Trophoblast cell (in vitro differentiated cells and primary cell): ENCODE results near the gene BCOR.

Experiments used
- DNase-seq, 2 donors: peaks; one replicate each; pipeline ENCODE4 v3.0.0-alpha.2; 2016
- H2AFZ ChIP-seq: 2 replicates; pipeline ENCODE4 v1.6.1; 2013; ENCODE audit warnings: low read length, moderate library complexity, mild to moderate bottlenecking; ENCODE audit not compliant: insufficient read depth, poor library complexity
- H2AK5ac ChIP-seq: 2 replicates; pipeline ENCODE4 v1.6.1; 2013; ENCODE audit warnings: mild to moderate bottlenecking, low read length
- H2BK120ac ChIP-seq: 2 replicates; pipeline ENCODE4 v1.6.1; 2013; ENCODE audit warnings: low read length, mild to moderate bottlenecking, moderate library complexity; ENCODE audit not compliant: insufficient read depth, poor library complexity
- H2BK12ac ChIP-seq: 2 replicates; pipeline ENCODE4 v1.6.1; 2013; ENCODE audit warnings: mild to moderate bottlenecking, low read length, moderate library complexity
- H2BK5ac ChIP-seq: 2 replicates; pipeline ENCODE4 v1.6.1; 2013; ENCODE audit warnings: low read length, low read depth, moderate library complexity, mild to moderate bottlenecking; ENCODE audit not compliant: poor library complexity
- H3K14ac ChIP-seq: 2 replicates; pipeline ENCODE4 v1.6.1; 2013; ENCODE audit warnings: mild to moderate bottlenecking, low read length
- H3K18ac ChIP-seq: 2 replicates; pipeline ENCODE4 v1.6.1; 2013; ENCODE audit warnings: mild to moderate bottlenecking, low read length
- H3K23ac ChIP-seq: 2 replicates; pipeline ENCODE4 v1.6.1; 2013; ENCODE audit warnings: low read length
- H3K27ac ChIP-seq: 2 replicates; pipeline ENCODE4 v1.5.1; 2013; ENCODE audit warnings: low read depth, mild to moderate bottlenecking, inconsistent platforms, low read length, moderate library complexity
- H3K27me3 ChIP-seq: 2 replicates; pipeline ENCODE4 v1.6.1; 2013; ENCODE audit warnings: inconsistent platforms, mild to moderate bottlenecking, low read length, moderate library complexity; ENCODE audit not compliant: insufficient read depth
- H3K36me3 ChIP-seq, 2 experiments: 1 replicate in 1 of 2; 2 replicates in 1 of 2; pipeline ENCODE4 v1.6.1; 2013; ENCODE audit warnings: low read length in 2 of 2, mild to moderate bottlenecking in 2 of 2, moderate library complexity in 1 of 2; ENCODE audit not compliant: insufficient read depth in 2 of 2, control insufficient read depth in 1 of 2
- H3K4ac ChIP-seq: 2 replicates; pipeline ENCODE4 v1.6.1; 2013; ENCODE audit warnings: low read depth, mild to moderate bottlenecking, low read length, moderate library complexity
- H3K4me1 ChIP-seq, 2 experiments: 1 replicate in 1 of 2; 2 replicates in 1 of 2; pipeline ENCODE4 v1.6.1; 2013; ENCODE audit warnings: low read length in 2 of 2, mild to moderate bottlenecking in 2 of 2, moderate library complexity in 1 of 2; ENCODE audit not compliant: insufficient read depth in 2 of 2, control insufficient read depth in 1 of 2
- H3K4me2 ChIP-seq: 2 replicates; pipeline ENCODE4 v1.6.1; 2013; ENCODE audit warnings: inconsistent platforms, mild to moderate bottlenecking, low read length, moderate library complexity
- H3K4me3 ChIP-seq: 2 replicates; pipeline ENCODE4 v1.5.1; 2013; ENCODE audit warnings: mild to moderate bottlenecking, low read depth, low read length, inconsistent platforms
- H3K79me1 ChIP-seq: one replicate; pipeline ENCODE4 v1.6.1; 2013; ENCODE audit warnings: low read length
- H3K79me2 ChIP-seq: 2 replicates; pipeline ENCODE4 v1.6.1; 2013; ENCODE audit warnings: low read length, mild to moderate bottlenecking; ENCODE audit not compliant: control insufficient read depth, insufficient read depth, poor library complexity
- H3K9ac ChIP-seq: 2 replicates; pipeline ENCODE4 v1.6.1; 2013; ENCODE audit warnings: mild to moderate bottlenecking, low read length
- H3K9me3 ChIP-seq: 2 replicates; pipeline ENCODE4 v1.6.1; 2013; ENCODE audit warnings: low read depth, mild to moderate bottlenecking, control low read depth, inconsistent platforms, low read length; ENCODE audit not compliant: insufficient read depth
- H4K12ac ChIP-seq: 2 replicates; pipeline ENCODE4 v1.6.1; 2013; ENCODE audit warnings: low read depth, mild to moderate bottlenecking, low read length, moderate library complexity
- H4K8ac ChIP-seq: 2 replicates; pipeline ENCODE4 v1.6.1; 2013; ENCODE audit warnings: low read depth, mild to moderate bottlenecking, low read length, moderate library complexity
- H4K91ac ChIP-seq: one replicate; pipeline ENCODE4 v1.6.1; 2013; ENCODE audit warnings: low read depth, mild to moderate bottlenecking, low read length, moderate library complexity
- WGBS: extraction: QIAGEN DNeasy Blood & Tissue Kit; methylation state at CpG from one replicate; pipeline ENCODE4 v1.1.7; 2013; ENCODE audit warnings: missing lambda C conversion rate; ENCODE audit not compliant: insufficient read length, insufficient coverage; ENCODE audit errors: extremely low coverage; 5-methylcytosine and 5-hydroxymethylcytosine counted together

BCOR gene

DNA sequence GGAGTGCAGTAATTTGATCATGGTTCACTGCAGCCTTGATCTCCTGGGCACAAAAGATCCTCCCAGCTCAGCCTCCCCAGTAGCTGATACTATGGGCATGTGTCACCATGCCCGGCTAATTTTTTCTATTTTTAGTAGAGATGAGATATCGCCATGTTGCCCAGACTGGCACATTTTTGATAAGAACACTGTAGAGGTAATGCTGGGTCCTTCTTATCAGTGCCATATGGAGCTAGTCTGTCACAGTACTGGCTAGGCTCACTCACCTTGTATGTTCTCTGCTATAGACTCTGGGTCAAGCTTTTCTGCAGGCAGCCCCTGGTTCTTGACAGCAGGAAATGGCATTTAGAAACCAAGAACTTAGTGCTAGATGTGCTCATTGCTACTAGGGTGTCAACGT is 53.9 kb downstream of the BCOR start:
- Histone ChIP-seq H3K14ac (no peak overlapping the region), H3K36me3 (peaks cover 5 to 7% of the 10 kb centered on the region in 2 experiments), H3K18ac (no peak overlapping the region), H3K4me1 (no peaks in the 10 kb centered on the region), H3K79me1 (no peaks in the 10 kb centered on the region), H4K12ac (no peak overlapping the region), H2AFZ (no peak overlapping the region), H3K4ac (no peak overlapping the region), H3K4me2 (no peak overlapping the region), H2BK5ac (no peak overlapping the region), H4K91ac (no peak overlapping the region), H3K9me3 (peaks cover 2% of the 10 kb centered on the region), H4K8ac (no peak overlapping the region), H3K79me2 (no peaks in the 10 kb centered on the region), H3K23ac (no peak overlapping the region), H3K4me3 (no peak overlapping the region), H3K27ac (no peak overlapping the region), H3K9ac (no peak overlapping the region), H2BK12ac (no peak overlapping the region), H3K27me3 (no peaks in the 10 kb centered on the region), H2AK5ac (no peak overlapping the region), H2BK120ac (no peak overlapping the region)
- WGBS = no CpG with 5 or more reads among the region's 3 CpGs
- DNase-seq = no peak

- H2BK12ac ChIP-seq = no peak overlapping the region
- H3K23ac ChIP-seq = no peak overlapping the region
- DNase-seq = no peak
- no peak overlapping the region for H2BK5ac ChIP-seq
- no peak overlapping the region for H4K12ac ChIP-seq
- H2BK120ac ChIP-seq = no peak overlapping the region
- H3K9ac ChIP-seq = no peak overlapping the region
- H3K27ac ChIP-seq = no peak overlapping the region
- H3K4ac ChIP-seq = no peak overlapping the region
- H3K79me1 ChIP-seq = no peaks in the 10 kb centered on the region
- H3K27me3 ChIP-seq = no peaks in the 10 kb centered on the region
- no CpG with 5 or more reads among the region's 6 CpGs for WGBS
- no peak overlapping the region for H4K8ac ChIP-seq
- no peak overlapping the region for H4K91ac ChIP-seq
- no peak overlapping the region for H2AFZ ChIP-seq
- H3K4me2 ChIP-seq = no peak overlapping the region
- no peak overlapping the region for H3K14ac ChIP-seq
- no peak overlapping the region for H3K4me3 ChIP-seq
- no peak overlapping the region for H3K18ac ChIP-seq
- H3K4me1 ChIP-seq = no peaks in the 10 kb centered on the region
- H2AK5ac ChIP-seq = no peak overlapping the region
- H3K9me3 ChIP-seq = no peaks in the 10 kb centered on the region
- H3K36me3 ChIP-seq = no peaks in the 10 kb centered on the region
- no peaks in the 10 kb centered on the region for H3K79me2 ChIP-seq
Measured at GRCh38 chrX:40041915-40042314, 55.8 kb downstream of the BCOR start.

GRCh38 chrX:40040686-40041461 is 56.9 kb downstream of the BCOR start:
- no CpG with 5 or more reads among the region's 4 CpGs for WGBS
- no peak overlapping the region for H3K23ac ChIP-seq

DNA sequence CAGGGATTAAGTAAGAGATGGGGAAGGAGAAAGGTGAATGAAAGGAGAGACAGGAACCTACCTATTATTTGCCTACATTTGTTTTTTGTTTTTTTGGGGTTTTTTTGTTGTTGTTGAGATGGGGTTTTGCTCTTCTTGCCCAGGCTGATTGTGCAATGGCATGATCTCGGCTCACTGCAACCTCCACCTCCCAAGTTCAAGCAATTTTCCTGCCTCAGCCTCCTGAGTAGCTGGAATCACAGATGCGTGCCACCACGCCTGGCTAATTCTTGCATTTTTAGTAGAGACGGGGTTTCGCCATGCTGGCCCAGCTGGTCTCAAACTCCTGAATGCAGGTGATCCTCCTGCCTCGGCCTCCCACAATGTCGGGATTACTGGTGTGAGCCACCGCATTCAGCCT is 57.9 kb downstream of the BCOR start:
- Histone ChIP-seq H4K91ac (no peak overlapping the region), H3K4me1 (no peaks in the 10 kb centered on the region), H3K27ac (no peak overlapping the region), H3K18ac (no peak overlapping the region), H3K9ac (no peak overlapping the region), H2AK5ac (no peak overlapping the region), H3K4me2 (no peak overlapping the region), H3K9me3 (no peaks in the 10 kb centered on the region), H3K4me3 (no peak overlapping the region), H3K14ac (no peak overlapping the region), H2BK5ac (no peak overlapping the region), H3K27me3 (no peaks in the 10 kb centered on the region), H3K79me2 (no peaks in the 10 kb centered on the region), H3K4ac (no peak overlapping the region), H4K8ac (no peak overlapping the region), H3K23ac (no peak overlapping the region), H2BK12ac (no peak overlapping the region), H2BK120ac (no peak overlapping the region), H3K79me1 (no peaks in the 10 kb centered on the region), H4K12ac (no peak overlapping the region), H3K36me3 (no peaks in the 10 kb centered on the region), H2AFZ (no peak overlapping the region)
- DNase-seq = no peak
- WGBS = no CpG with 5 or more reads among the region's 8 CpGs

More at GRCh38 chrX:40040686-40041461, 56.9 kb downstream of the BCOR start:
- Histone ChIP-seq H3K18ac (no peak overlapping the region), H3K36me3 (no peaks in the 10 kb centered on the region), H2AFZ (no peak overlapping the region), H4K91ac (no peak overlapping the region), H2AK5ac (no peak overlapping the region), H3K9me3 (no peaks in the 10 kb centered on the region), H2BK12ac (no peak overlapping the region), H3K4me3 (no peak overlapping the region), H3K14ac (no peak overlapping the region), H4K12ac (no peak overlapping the region), H3K79me2 (no peaks in the 10 kb centered on the region), H3K4me1 (no peaks in the 10 kb centered on the region), H3K4ac (no peak overlapping the region), H2BK5ac (no peak overlapping the region), H4K8ac (no peak overlapping the region), H3K9ac (no peak overlapping the region), H3K27ac (no peak overlapping the region), H3K4me2 (no peak overlapping the region), H3K27me3 (no peaks in the 10 kb centered on the region), H2BK120ac (no peak overlapping the region), H3K79me1 (no peaks in the 10 kb centered on the region)
- DNase-seq = no peak
